H1 (cell line): ENCODE data around the gene CNN3.

Source experiments
- CBX8 ChIP-seq: fragments of 300-800, 300-1000 bp; sonication (generic); IDR thresholded peaks from 2 replicates; pipeline ENCODE4 v1.7.1; 2016; ENCODE audit warnings: low read depth, low read length, borderline replicate concordance
- CREB1 ChIP-seq: IDR thresholded peaks from 2 replicates; pipeline ENCODE4 v1.6.1; 2012; ENCODE audit warnings: inconsistent platforms
- EZH2 ChIP-seq: fragments of 200-600 bp; sonication (generic); IDR thresholded peaks from 2 replicates; pipeline ENCODE4 v1.7.1; 2012; ENCODE audit warnings: low read depth, mild to moderate bottlenecking, moderate library complexity, low read length, inconsistent platforms; ENCODE audit not compliant: severe bottlenecking
- NRF1 ChIP-seq: IDR thresholded peaks from 2 replicates; pipeline ENCODE4 v1.6.1; 2011; ENCODE audit warnings: mild to moderate bottlenecking, low read depth, low read length, improper control_type of control experiment
- POLR2A ChIP-seq, 2 experiments: IDR thresholded peaks; 1 replicate in 1 of 2; 2 replicates in 1 of 2; pipeline ENCODE4 v1.6.1; 2011; ENCODE audit warnings: low read depth in 2 of 2, low read length in 2 of 2, mild to moderate bottlenecking in 2 of 2; ENCODE audit errors: control extremely low read depth in 1 of 2
- RNF2 ChIP-seq: fragments of 200-900, 300-1000 bp; sonication (generic); IDR thresholded peaks from 2 replicates; pipeline ENCODE4 v1.7.1; 2016; ENCODE audit warnings: borderline replicate concordance, low read depth, mild to moderate bottlenecking, antibody characterized with exemption, low read length; ENCODE audit not compliant: poor library complexity, severe bottlenecking; ENCODE audit errors: missing control alignments
- TAF1 ChIP-seq: IDR thresholded peaks from 2 replicates; pipeline ENCODE4 v1.6.1; 2011; ENCODE audit warnings: mild to moderate bottlenecking, low read depth, low read length
- TF ChIP-seq, protein P1 (sequence below), 3 experiments: IDR thresholded peaks; 1 replicate in 2 of 3; 2 replicates in 1 of 3; pipeline versions ENCODE4 v1.5.1 to v1.6.1; 2011; ENCODE audit warnings: low read length in 3 of 3, mild to moderate bottlenecking in 3 of 3, inconsistent platforms in 2 of 3, low read depth in 1 of 3, moderate library complexity in 1 of 3; ENCODE audit not compliant: insufficient read depth in 1 of 3; ENCODE audit errors: control extremely low read depth in 1 of 3
- TF ChIP-seq, protein P2 (sequence below): IDR thresholded peaks from 2 replicates; pipeline ENCODE4 v1.6.1; 2012; ENCODE audit warnings: low read length, inconsistent platforms

DNA sequence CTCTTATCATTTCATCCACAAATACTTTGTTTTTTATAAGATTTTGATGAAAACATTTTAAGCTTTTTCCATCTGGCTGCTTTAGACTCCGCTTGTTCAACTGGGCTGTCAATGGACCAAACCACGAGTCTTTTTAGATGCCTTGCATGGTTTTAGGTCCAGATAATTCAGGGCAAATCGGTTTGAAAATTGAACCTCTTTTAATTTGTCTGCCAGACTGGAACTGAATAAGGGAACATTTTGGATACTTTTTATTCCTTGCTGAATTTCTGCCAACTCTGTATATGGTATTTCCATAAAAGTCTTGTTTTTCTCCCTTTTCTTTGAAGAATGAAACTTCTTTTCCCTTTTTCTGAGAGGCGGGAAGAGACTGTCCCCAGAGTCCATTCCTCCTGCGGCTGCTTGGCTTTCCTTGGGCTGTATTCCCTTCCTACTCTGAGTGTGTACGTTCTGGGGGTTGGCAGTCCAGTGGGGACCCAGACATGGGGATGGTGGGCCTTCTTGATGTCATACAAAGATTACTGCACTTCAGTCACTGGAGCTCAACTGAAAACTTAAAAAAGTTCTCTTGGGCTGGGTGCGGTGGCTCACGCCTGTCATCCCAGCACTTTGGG lies 46.5 kb upstream of the CNN3 start:
- TF ChIP-seq, protein P1, sequence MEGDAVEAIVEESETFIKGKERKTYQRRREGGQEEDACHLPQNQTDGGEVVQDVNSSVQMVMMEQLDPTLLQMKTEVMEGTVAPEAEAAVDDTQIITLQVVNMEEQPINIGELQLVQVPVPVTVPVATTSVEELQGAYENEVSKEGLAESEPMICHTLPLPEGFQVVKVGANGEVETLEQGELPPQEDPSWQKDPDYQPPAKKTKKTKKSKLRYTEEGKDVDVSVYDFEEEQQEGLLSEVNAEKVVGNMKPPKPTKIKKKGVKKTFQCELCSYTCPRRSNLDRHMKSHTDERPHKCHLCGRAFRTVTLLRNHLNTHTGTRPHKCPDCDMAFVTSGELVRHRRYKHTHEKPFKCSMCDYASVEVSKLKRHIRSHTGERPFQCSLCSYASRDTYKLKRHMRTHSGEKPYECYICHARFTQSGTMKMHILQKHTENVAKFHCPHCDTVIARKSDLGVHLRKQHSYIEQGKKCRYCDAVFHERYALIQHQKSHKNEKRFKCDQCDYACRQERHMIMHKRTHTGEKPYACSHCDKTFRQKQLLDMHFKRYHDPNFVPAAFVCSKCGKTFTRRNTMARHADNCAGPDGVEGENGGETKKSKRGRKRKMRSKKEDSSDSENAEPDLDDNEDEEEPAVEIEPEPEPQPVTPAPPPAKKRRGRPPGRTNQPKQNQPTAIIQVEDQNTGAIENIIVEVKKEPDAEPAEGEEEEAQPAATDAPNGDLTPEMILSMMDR (IDR thresholded peaks at IDR 0.05; ENCODE audit: control extremely low read depth in 1 of 3, insufficient read depth in 1 of 3, low read depth in 1 of 3, low read length in 3 of 3), result no peak
- TF ChIP-seq EZH2 (no peak), CREB1 (no peak), CBX8 (no peak), TAF1 (no peak), RNF2 (no peak), POLR2A (IDR thresholded peaks at IDR 0.05; ENCODE audit: control extremely low read depth in 1 of 2, low read depth in 2 of 2, low read length in 2 of 2) (no peak), NRF1 (no peak)
- TF ChIP-seq, protein P2, sequence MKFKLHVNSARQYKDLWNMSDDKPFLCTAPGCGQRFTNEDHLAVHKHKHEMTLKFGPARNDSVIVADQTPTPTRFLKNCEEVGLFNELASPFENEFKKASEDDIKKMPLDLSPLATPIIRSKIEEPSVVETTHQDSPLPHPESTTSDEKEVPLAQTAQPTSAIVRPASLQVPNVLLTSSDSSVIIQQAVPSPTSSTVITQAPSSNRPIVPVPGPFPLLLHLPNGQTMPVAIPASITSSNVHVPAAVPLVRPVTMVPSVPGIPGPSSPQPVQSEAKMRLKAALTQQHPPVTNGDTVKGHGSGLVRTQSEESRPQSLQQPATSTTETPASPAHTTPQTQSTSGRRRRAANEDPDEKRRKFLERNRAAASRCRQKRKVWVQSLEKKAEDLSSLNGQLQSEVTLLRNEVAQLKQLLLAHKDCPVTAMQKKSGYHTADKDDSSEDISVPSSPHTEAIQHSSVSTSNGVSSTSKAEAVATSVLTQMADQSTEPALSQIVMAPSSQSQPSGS, result no peak
